ENCODE results near the gene CTSW.

DNA sequence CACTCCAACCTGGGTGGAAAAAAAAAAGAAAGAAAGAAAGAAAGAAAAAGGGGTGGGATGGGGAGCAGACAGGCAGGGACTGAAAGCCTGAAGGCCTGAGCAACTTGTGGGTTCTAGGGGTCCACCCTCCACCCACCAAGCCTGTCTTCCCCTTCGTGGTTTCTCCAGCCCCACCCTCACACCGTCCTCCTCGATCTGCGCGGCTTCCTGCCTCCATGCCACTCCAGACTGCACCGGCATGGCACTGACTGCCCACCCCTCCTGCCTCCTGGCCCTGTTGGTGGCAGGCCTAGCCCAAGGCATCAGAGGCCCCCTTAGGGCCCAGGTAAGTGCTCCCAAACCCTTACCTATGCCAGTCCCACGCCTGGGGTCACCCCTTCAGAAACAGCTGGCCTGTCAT is at the start of gene CTSW:
- TF ChIP-seq, protein P1, sequence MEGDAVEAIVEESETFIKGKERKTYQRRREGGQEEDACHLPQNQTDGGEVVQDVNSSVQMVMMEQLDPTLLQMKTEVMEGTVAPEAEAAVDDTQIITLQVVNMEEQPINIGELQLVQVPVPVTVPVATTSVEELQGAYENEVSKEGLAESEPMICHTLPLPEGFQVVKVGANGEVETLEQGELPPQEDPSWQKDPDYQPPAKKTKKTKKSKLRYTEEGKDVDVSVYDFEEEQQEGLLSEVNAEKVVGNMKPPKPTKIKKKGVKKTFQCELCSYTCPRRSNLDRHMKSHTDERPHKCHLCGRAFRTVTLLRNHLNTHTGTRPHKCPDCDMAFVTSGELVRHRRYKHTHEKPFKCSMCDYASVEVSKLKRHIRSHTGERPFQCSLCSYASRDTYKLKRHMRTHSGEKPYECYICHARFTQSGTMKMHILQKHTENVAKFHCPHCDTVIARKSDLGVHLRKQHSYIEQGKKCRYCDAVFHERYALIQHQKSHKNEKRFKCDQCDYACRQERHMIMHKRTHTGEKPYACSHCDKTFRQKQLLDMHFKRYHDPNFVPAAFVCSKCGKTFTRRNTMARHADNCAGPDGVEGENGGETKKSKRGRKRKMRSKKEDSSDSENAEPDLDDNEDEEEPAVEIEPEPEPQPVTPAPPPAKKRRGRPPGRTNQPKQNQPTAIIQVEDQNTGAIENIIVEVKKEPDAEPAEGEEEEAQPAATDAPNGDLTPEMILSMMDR (IDR thresholded peaks at IDR 0.05 in 8 of 11, conservative IDR thresholded peaks at IDR 0.05 in 3 of 11), result no peak
- TF ChIP-seq POLR2A (IDR thresholded peaks at IDR 0.05), result no peak

All from spleen (tissue), 7 donors.